Naive thymus-derived CD4-positive, alpha-beta T cell (primary cell): Measurements from ENCODE around the gene C6orf120. TPM values are rescaled to one million over a fixed set of nuclear protein-coding genes. Genes with fewer than 3 reads are reported as not detected.

ENCODE experiments used
- ATAC-seq: fragments of 150-1000 bp; cut with Tn5 transposase; 2 replicates; pipeline ENCODE4 v1.10.0; 2021; ENCODE audit warnings: mild to moderate bottlenecking, moderate library complexity
- CTCF ChIA-PET: fragments of 350-600 bp; sonication (Branson Sonifier 250); formaldehyde crosslinking; loops from one replicate; lab custom pipeline; 2021; ENCODE audit warnings: antibody characterized with exemption; lab: Charles Lee
- POLR2A ChIA-PET: fragments of 350-600 bp; sonication (Branson Sonifier 250); formaldehyde crosslinking; loops from one replicate; lab custom pipeline; 2021; ENCODE audit warnings: antibody characterized with exemption, inconsistent platforms; lab: Charles Lee
- DNase-seq, 9 donors: peaks; one replicate each; pipeline versions ENCODE4 v3.0.0 to v3.0.0-alpha.2; 2020 to 2022; ENCODE audit warnings: mixed read lengths in 1 of 9
- H3K27ac ChIP-seq: one replicate; pipeline ENCODE4 v1.7.0; 2013; ENCODE audit warnings: mild to moderate bottlenecking, low read depth, low read length, moderate library complexity
- H3K27me3 ChIP-seq, 2 donors: one replicate each; pipeline ENCODE4 v1.7.0; 2013; ENCODE audit warnings: low read length in 2 of 2, mild to moderate bottlenecking in 2 of 2, moderate library complexity in 2 of 2; ENCODE audit not compliant: control insufficient read depth in 2 of 2, insufficient read depth in 2 of 2
- H3K36me3 ChIP-seq, 3 experiments: 1 replicate in 2 of 3; 2 replicates in 1 of 3; pipeline ENCODE4 v1.7.0; 2013; ENCODE audit warnings: low read length in 3 of 3, mild to moderate bottlenecking in 3 of 3, moderate library complexity in 1 of 3; ENCODE audit not compliant: insufficient read depth in 3 of 3, control insufficient read depth in 2 of 3
- H3K4me1 ChIP-seq, 2 donors: one replicate each; pipeline ENCODE4 v1.7.0; 2013; ENCODE audit warnings: low read length in 2 of 2, mild to moderate bottlenecking in 2 of 2, moderate library complexity in 1 of 2; ENCODE audit not compliant: control insufficient read depth in 2 of 2, insufficient read depth in 2 of 2
- H3K4me3 ChIP-seq: 2 replicates; pipeline ENCODE4 v1.7.0; 2013; ENCODE audit warnings: mild to moderate bottlenecking, low read length
- H3K9me3 ChIP-seq, 3 experiments: 1 replicate in 2 of 3; 2 replicates in 1 of 3; pipeline ENCODE4 v1.7.0; 2013; ENCODE audit warnings: low read length in 3 of 3; ENCODE audit not compliant: control insufficient read depth in 2 of 3
- H3K27ac Mint-ChIP-seq, 9 donors: one replicate each; pipeline ENCODE4 v1.8.0; 2020 to 2022; ENCODE audit warnings: mixed read lengths in 9 of 9, mild to moderate bottlenecking in 8 of 9, moderate library complexity in 5 of 9, inconsistent platforms in 2 of 9
- H3K27me3 Mint-ChIP-seq, 5 donors: one replicate each; pipeline ENCODE4 v1.8.0; 2021 to 2022; ENCODE audit warnings: mixed read lengths in 5 of 5, mild to moderate bottlenecking in 1 of 5
- H3K36me3 Mint-ChIP-seq, 5 donors: one replicate each; pipeline ENCODE4 v1.8.0; 2020 to 2022; ENCODE audit warnings: mixed read lengths in 5 of 5, mild to moderate bottlenecking in 3 of 5, inconsistent platforms in 1 of 5
- H3K4me1 Mint-ChIP-seq, 7 donors: one replicate each; pipeline ENCODE4 v1.8.0; 2020 to 2022; ENCODE audit warnings: mixed read lengths in 7 of 7, mild to moderate bottlenecking in 3 of 7, inconsistent platforms in 1 of 7
- H3K4me3 Mint-ChIP-seq, 10 donors: one replicate each; pipeline ENCODE4 v1.8.0; 2020 to 2022; ENCODE audit warnings: mild to moderate bottlenecking in 10 of 10, mixed read lengths in 10 of 10, moderate library complexity in 6 of 10, inconsistent platforms in 2 of 10
- H3K9me3 Mint-ChIP-seq, 11 donors: one replicate each; pipeline ENCODE4 v1.8.0; 2020 to 2022; ENCODE audit warnings: mixed read lengths in 11 of 11, mild to moderate bottlenecking in 4 of 11, inconsistent platforms in 1 of 11, moderate library complexity in 1 of 11
- intact Hi-C, 2 donors: fragments of 100-400 bp; cut with micrococcal nuclease; formaldehyde crosslinking; loops; one replicate each; pipeline ENCODE4 v1.15.1; 2023
- polyA plus RNA-seq, 2 donors: library from polyadenylated mRNA; unstranded; fragments of 300-500 nt; fragmentation: Illumina TruSeq; gene quantifications; one replicate each; pipeline ENCODE4 v1.2.3, GENCODE V29; 2021
- total RNA-seq, 6 experiments: library from RNA in 5 of 6; stranded (reverse) in 5 of 6; gene quantifications; 1 replicate in 5 of 6; 2 replicates in 1 of 6; pipeline ENCODE4 v1.2.3 and lab custom pipeline; 2021 to 2026

C6orf120 gene
- total and polyA plus RNA-seq, 7 experiments from 2014 or later: 8.7 to 38.1 (median 18.0) TPM

DNA sequence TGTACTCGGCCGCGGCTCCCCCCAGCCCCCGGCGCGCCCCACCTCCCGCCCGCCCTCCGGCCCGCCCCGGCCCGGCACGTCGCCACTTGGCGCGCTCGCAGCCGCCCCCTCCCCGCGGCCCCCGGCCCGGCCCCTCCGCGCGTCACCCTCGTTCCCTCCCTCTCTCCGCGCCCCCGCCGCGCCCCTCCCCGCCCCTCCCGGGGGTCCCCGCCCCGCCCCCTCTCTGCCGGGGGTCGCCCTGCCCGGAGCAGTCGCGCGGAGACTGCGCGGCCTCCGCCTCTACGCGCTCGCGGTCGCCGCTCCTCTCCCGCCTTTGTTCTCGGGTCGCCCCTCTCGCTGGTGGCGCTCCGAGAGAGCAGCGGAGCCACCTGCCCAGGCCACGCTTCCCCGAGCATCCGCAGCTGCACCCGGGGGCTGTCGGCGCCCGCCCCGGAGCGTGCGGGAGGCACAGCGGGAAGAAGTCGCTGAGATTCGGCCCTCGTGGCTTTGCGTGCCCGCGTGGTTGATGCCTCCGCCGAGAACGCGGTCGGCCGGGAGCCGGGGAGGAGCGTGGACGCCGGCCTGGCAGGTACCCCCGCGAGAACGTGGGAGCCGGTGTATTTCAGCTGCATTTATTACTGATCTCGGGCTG is 22.7 kb downstream of the C6orf120 start, which contains the start of gene PHF10:
Gene PHF10, minus strand, starts transcription at position 7 of the 631 bp plus-strand sequence. CDS start 569 bp downstream, outside the sequence.
- Mint-ChIP-seq H3K27me3 (peaks cover 0 to 8% (median 0%) of the 10 kb centered on the region in 5 donors), H3K36me3 (peaks cover 0 to 10% (median 4%) of the 10 kb centered on the region in 5 donors), H3K4me1 (peaks cover 12 to 55% (median 46%) of the 10 kb centered on the region in 7 donors), H3K4me3 (peak within 1 kb of the TSS; percentile 87 to 97 (median 92)), H3K9me3 (peaks cover 0 to 3% (median 0%) of the 10 kb centered on the region in 11 donors), H3K27ac (peak within 1 kb of the TSS; percentile 95 to 98 (median 97))
- Histone ChIP-seq H3K36me3 (peaks cover 0 to 5% (median 0%) of the 10 kb centered on the region in 3 experiments), H3K27ac (peak within 1 kb of the TSS; percentile 95), H3K9me3 (no peaks in the 10 kb centered on the region), H3K4me1 (peaks cover 13 to 26% of the 10 kb centered on the region in 2 donors), H3K27me3 (no peaks in the 10 kb centered on the region), H3K4me3 (peak within 1 kb of the TSS; percentile 71)
- POLR2A ChIA-PET: interaction anchor here (0.6 to 16.5 kb wide), 7 partner anchors 20 to 860 kb away, joined by 3 to 307 read pairs (median 3); partner anchors contain the start of genes C6orf120, DYNLT2, ERMARD and PDCD2
- DNase-seq: peak; percentile 50 to 80 (median 67)
- peak; percentile 73 for ATAC-seq
- intact Hi-C loops: loop anchor here (1.0 to 5.0 kb wide), 2 partner anchors 860 to 1902 kb away; partner anchors contain the start of gene PDCD2 (in 1 of the 2)
- CTCF ChIA-PET: interaction anchor here (1.6 kb wide), 1 partner anchor 9 kb away, joined by 7 read pairs; no protein-coding TSS in a partner anchor

DNA sequence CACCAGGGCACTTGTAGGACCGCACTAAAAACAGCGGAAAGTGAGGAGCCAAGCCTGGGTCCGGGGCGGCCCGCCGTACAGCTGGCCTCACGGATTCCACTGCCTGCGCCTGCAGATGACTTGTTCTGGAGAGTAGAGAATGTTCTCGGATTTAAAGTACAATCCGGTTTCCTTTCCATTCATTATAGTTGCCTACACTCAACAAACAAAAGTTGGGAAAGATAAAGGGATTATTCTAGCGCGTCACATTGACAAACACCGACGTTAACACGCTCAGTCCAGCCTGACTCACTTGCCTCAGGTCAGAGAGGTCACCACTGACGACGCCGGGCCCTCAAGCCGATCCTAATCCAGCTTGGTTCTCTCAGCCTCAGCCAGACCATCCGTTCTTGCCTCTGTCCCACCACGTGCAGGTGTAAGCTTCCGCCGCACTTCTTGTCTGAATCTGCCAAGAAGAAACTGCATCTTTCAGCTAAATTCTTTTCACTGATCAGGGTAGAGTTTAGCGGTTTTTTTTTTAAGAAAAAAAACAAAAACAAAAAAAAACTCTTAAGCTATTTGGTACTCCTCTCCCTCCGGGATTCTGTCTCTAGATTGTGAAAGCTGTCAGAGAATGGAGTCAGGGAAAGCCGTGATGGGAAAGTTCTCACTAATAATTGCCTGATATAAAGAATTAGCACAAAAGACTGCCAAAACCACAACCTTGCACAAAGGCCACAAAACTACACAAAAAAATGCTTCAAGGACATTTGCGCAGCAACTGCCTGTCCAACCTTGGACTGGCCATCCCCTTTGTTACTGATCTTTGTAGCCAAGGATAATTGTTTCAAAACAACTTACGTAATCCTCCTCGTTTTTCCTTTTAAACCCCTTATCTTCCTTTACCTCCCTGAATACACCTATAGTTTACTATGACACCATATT is 23.5 kb downstream of the C6orf120 start:
- ATAC-seq (no peak), DNase-seq (peak in 5 of 9 donors; percentile 14 to 42 (median 18))
- Histone ChIP-seq H3K9me3 (no peaks in the 10 kb centered on the region), H3K4me3 (peak overlapping the region; percentile 53), H3K36me3 (peaks cover 0 to 2% (median 0%) of the 10 kb centered on the region in 3 experiments), H3K27ac (peak overlapping the region; percentile 70), H3K4me1 (peaks cover 10 to 25% of the 10 kb centered on the region in 2 donors), H3K27me3 (no peaks in the 10 kb centered on the region)
- H3K4me1 Mint-ChIP-seq: peaks cover 11 to 48% (median 38%) of the 10 kb centered on the region in 7 donors
- peak overlapping the region; percentile 77 to 91 (median 86) for H3K4me3 Mint-ChIP-seq
- intact Hi-C loops: no loop called here
- H3K36me3 Mint-ChIP-seq: peaks cover 0 to 5% (median 1%) of the 10 kb centered on the region in 5 donors
- peaks cover 0 to 8% (median 0%) of the 10 kb centered on the region in 5 donors for H3K27me3 Mint-ChIP-seq
- H3K27ac Mint-ChIP-seq: peak overlapping the region; percentile 68 to 93 (median 92)
- CTCF ChIA-PET: interaction anchor here (1.6 kb wide), 1 partner anchor 9 kb away, joined by 7 read pairs; no protein-coding TSS in a partner anchor
- peaks cover 0 to 3% (median 0%) of the 10 kb centered on the region in 11 donors for H3K9me3 Mint-ChIP-seq
- POLR2A ChIA-PET: interaction anchor here (0.6 to 16.5 kb wide), 7 partner anchors 19 to 859 kb away, joined by 3 to 307 read pairs (median 3); partner anchors contain the start of genes C6orf120, DYNLT2, ERMARD and PDCD2

DNA sequence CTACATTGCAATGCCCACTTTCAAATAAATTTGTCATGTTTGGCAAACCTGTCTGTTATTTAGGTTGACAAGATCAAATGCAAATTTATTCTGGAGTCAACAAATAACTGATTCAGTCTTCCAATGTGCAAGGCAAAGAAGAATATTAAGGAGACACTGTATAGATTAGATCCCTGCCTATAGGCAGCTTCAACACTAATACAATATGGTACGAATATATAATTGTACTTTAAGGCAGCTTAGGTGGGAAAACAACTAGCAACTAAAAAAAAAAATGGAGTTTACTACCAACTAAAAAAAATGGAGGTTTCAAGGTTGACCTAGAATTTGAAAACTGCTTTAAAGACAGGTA is 24.1 kb downstream of the C6orf120 start:
- POLR2A ChIA-PET: interaction anchor here (1.4 to 16.5 kb wide), 4 partner anchors 21 to 72 kb away, joined by 7 to 307 read pairs (median 54); partner anchors contain the start of genes C6orf120, DYNLT2, ERMARD and WDR27
- CTCF ChIA-PET: interaction anchor here (1.6 kb wide), 1 partner anchor 10 kb away, joined by 7 read pairs; no protein-coding TSS in a partner anchor
- H3K36me3 Mint-ChIP-seq: peaks cover 0 to 5% (median 0%) of the 10 kb centered on the region in 5 donors
- Histone ChIP-seq H3K4me1 (peaks cover 9 to 20% of the 10 kb centered on the region in 2 donors), H3K4me3 (no peak overlapping the region), H3K36me3 (no peaks in the 10 kb centered on the region), H3K27me3 (no peaks in the 10 kb centered on the region), H3K27ac (no peak overlapping the region), H3K9me3 (no peaks in the 10 kb centered on the region)
- peaks cover 0 to 11% (median 0%) of the 10 kb centered on the region in 5 donors for H3K27me3 Mint-ChIP-seq
- peak overlapping the region; percentile 8 to 93 (median 92) for H3K27ac Mint-ChIP-seq
- DNase-seq (no peak), ATAC-seq (no peak)
- H3K4me3 Mint-ChIP-seq: peak overlapping the region; percentile 77 to 91 (median 86)
- H3K4me1 Mint-ChIP-seq: peaks cover 8 to 41% (median 32%) of the 10 kb centered on the region in 7 donors
- H3K9me3 Mint-ChIP-seq: peaks cover 0 to 3% (median 0%) of the 10 kb centered on the region in 11 donors
- intact Hi-C loops: no loop called here

DNA sequence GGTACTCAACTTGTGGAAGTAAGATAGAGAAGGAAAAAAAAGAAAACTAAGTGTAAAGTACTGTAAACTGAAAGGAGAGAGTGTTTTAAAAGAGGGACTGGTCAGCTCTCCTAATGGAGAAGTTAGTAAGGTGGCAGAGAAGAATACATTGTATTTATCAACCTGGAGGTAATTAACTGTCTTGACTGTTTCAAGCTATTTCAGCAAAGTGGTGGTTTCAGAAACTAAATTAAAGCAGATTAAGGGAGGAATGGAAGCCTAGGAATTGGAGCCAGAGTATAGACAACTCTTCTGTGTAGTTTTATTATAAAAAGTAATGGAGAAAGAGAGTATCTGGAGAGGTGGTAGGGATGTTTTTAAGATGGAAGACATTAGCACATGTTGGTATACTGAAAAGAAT is 25.0 kb downstream of the C6orf120 start:
- no peaks in the 10 kb centered on the region for H3K9me3 ChIP-seq
- H3K27ac Mint-ChIP-seq: peak overlapping the region in 2 of 9 donors; percentile 22 to 34
- DNase-seq (no peak), ATAC-seq (no peak)
- ChIA-PET CTCF (no interaction called here), POLR2A (interaction anchor here (1.2 to 9.1 kb wide), 3 partner anchors 10 to 25 kb away, joined by 3 to 97 read pairs (median 11); partner anchors contain the start of genes C6orf120, DYNLT2, ERMARD and WDR27)
- H3K9me3 Mint-ChIP-seq: peaks cover 0 to 3% (median 0%) of the 10 kb centered on the region in 11 donors
- H3K4me3 Mint-ChIP-seq: no peak overlapping the region
- H3K36me3 Mint-ChIP-seq: peaks cover 0 to 5% (median 0%) of the 10 kb centered on the region in 5 donors
- H3K27me3 ChIP-seq: no peaks in the 10 kb centered on the region
- H3K36me3 ChIP-seq: no peaks in the 10 kb centered on the region
- intact Hi-C loops: no loop called here
- H3K27me3 Mint-ChIP-seq: peaks cover 0 to 17% (median 0%) of the 10 kb centered on the region in 5 donors
- H3K4me1 ChIP-seq: peaks cover 4 to 10% of the 10 kb centered on the region in 2 donors
- H3K4me3 ChIP-seq: no peak overlapping the region
- H3K4me1 Mint-ChIP-seq: peaks cover 6 to 32% (median 23%) of the 10 kb centered on the region in 7 donors
- H3K27ac ChIP-seq: no peak overlapping the region

DNA sequence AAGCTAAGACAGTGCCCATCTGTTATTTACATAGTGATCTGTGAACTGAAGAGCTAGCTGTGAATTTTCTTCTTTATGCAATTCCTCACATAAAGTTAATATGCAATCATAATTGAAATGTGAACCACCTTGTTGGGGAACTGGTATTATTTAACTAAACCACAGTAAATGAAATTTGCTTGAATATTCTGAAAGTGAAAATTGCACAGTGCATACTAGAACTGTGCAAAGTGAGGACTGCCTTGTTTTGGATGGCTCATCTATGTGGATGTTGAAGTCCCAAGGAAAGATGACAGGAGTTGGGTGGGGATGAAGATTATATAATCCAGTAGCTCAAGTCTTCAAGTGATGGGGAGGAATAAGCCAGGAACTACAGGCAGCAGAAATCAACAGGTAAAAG is 28.0 kb downstream of the C6orf120 start:
- H3K36me3 ChIP-seq: no peaks in the 10 kb centered on the region
- ATAC-seq (no peak), DNase-seq (no peak)
- Mint-ChIP-seq H3K9me3 (peaks cover 0 to 3% (median 0%) of the 10 kb centered on the region in 11 donors), H3K27me3 (peaks cover 1 to 42% (median 4%) of the 10 kb centered on the region in 5 donors), H3K36me3 (no peaks in the 10 kb centered on the region), H3K4me3 (no peak overlapping the region), H3K27ac (no peak overlapping the region), H3K4me1 (peaks cover 2 to 19% (median 14%) of the 10 kb centered on the region in 7 donors)
- peaks cover 0 to 4% of the 10 kb centered on the region in 2 donors for H3K4me1 ChIP-seq
- no peaks in the 10 kb centered on the region for H3K9me3 ChIP-seq
- H3K27me3 ChIP-seq: no peaks in the 10 kb centered on the region
- CTCF ChIA-PET: no interaction called here
- no peak overlapping the region for H3K27ac ChIP-seq
- intact Hi-C loops: no loop called here
- POLR2A ChIA-PET: no interaction called here
- no peak overlapping the region for H3K4me3 ChIP-seq
